AG09319 (cell line): ENCODE results near the gene MAGOH.

Experiments
- DNase-seq: peaks from one replicate; pipeline ENCODE4 v3.0.0-alpha.2; 2010; ENCODE audit warnings: low read depth; ENCODE audit errors: extremely low read depth
- TF ChIP-seq, protein P1 (sequence below): IDR thresholded peaks from 2 replicates; pipeline ENCODE4 v1.5.1; 2011; ENCODE audit warnings: low read depth, mild to moderate bottlenecking, inconsistent platforms, low read length, moderate library complexity

The MAGOH gene

DNA sequence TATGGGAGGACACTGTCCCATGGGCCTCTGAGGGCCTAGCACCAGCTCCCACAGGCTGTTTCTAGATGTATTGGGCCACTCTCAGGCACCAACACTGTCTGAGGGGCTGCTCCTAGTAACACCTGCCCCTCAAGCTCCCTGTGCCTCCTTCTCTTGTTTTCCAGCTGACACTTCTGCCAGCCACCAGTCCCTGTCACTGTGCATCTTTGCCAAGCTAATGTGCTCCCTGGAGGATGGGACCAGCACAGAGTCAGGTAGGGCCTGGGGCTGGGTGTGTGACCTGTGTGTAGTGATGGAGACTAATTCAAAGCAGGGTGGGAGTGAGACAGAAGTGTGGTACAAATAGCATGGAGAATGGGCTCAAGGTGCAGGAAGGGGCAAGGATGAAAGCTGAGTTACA, 29.4 kb upstream of the MAGOH start:
- no peak for DNase-seq
- TF ChIP-seq, protein P1, sequence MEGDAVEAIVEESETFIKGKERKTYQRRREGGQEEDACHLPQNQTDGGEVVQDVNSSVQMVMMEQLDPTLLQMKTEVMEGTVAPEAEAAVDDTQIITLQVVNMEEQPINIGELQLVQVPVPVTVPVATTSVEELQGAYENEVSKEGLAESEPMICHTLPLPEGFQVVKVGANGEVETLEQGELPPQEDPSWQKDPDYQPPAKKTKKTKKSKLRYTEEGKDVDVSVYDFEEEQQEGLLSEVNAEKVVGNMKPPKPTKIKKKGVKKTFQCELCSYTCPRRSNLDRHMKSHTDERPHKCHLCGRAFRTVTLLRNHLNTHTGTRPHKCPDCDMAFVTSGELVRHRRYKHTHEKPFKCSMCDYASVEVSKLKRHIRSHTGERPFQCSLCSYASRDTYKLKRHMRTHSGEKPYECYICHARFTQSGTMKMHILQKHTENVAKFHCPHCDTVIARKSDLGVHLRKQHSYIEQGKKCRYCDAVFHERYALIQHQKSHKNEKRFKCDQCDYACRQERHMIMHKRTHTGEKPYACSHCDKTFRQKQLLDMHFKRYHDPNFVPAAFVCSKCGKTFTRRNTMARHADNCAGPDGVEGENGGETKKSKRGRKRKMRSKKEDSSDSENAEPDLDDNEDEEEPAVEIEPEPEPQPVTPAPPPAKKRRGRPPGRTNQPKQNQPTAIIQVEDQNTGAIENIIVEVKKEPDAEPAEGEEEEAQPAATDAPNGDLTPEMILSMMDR = no peak

DNA sequence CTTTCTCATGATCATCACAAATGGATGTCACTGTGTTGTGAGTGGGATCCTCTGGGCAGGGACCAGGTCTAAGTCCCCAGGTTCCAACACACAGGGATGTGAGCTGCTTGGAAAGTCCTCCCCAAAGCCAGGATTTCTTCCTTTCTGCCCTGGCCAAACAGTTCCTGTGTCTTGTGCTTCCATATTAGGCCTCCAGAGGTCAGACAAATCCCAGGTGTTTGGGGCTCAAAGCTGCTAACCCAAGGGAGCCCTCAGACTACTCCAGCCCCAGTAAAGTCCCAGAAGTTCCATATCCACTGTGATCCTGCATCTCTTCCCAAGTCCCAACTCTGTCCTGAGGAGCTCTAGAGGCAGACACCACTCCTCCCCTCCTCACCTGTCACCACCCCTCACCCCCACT, 27.7 kb upstream of the MAGOH start:
- TF ChIP-seq, protein P1 = no peak; the same call in 1 of the 2 replicates
- no peak for DNase-seq

DNA sequence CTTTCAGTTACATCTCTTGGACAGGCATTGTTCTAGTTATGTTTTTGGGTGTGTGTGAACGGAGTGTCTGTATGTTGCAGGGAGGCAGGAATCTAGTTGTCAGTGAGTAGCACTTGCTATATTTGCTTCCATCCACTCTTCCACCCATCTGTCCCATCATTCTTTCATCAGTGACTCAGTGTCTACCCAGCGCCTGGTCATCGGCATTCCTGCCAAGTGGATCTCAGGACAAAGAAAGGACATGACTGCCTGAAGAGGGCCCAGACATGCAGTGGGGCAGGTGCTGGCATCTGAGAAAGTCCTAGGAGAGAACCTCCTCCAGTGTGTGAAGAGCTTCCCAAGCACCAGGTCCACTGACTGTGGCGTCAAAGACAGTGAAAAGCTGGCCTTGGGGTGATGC, 27.3 kb upstream of the MAGOH start:
- TF ChIP-seq, protein P1 = no peak
- no peak for DNase-seq

DNA sequence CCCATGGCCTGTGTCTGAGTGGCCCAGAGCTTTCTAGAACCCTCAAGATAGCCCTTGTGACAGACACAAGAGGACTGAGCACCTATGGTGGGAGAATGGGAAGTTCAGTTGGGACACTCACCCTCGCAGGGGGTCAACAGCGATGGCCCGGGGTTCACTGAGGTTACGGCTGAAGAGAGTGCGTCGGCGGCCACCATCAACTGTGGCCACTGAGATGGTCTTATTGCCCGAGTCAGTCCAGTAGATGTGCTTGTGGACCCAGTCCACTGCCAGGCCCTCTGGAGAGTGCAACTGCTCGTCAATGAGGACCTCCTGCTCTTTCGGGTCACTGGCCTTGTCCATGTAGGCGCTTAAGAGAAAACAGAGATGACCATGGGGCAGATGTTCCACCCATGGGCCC, 25.7 kb upstream of the MAGOH start:
- no peak for DNase-seq
- TF ChIP-seq, protein P1 = no peak

DNA sequence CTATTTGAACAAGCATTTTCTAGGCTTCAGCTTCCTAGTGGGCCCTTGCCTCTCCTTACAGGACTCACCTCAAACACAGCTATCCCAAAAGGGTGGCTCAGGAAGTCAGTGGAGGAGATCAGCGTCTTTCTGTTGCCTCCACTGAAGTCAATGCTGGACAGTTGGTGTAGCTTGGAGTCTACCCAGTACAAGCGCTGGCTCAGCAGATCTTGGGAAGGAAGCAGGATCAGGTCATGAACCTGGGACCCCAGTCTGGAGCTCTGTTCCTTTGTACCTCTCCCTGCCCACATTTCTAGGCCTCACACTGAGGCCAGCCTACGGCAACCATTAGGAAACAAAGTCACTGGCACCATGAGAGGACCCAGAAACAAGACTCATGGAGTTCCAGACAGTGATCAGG, 23.7 kb upstream of the MAGOH start:
- DNase-seq = no peak
- TF ChIP-seq, protein P1 = no peak

DNA sequence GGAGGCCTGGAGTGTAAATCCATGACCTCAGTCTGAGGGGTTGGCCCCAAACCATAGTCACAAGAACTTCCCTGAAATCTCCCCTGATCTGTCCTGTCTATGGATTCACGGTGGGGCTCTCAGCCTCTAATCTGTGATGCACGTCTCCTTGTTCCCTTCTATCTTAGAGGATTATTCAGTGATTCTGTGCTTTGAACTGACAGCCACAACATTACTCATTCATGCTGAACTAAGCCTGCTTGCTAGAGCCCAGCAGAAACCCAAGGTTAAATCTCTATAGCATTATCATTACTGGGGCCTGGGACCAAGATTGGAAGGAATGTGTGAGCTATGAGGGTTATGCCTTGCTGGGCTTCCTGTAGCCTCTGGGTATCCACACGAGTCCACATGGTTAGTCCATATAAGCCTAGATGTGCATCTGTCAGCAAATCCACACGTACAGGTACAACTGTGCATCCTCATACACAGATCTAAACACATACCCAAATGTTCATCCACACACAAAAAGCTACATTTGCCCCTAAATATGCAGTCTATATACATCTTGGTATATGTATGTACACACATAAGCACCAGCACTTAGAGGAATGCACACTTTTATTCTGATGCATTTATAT, 22.4 kb upstream of the MAGOH start:
- TF ChIP-seq, protein P1 = no peak
- DNase-seq = no peak

DNA sequence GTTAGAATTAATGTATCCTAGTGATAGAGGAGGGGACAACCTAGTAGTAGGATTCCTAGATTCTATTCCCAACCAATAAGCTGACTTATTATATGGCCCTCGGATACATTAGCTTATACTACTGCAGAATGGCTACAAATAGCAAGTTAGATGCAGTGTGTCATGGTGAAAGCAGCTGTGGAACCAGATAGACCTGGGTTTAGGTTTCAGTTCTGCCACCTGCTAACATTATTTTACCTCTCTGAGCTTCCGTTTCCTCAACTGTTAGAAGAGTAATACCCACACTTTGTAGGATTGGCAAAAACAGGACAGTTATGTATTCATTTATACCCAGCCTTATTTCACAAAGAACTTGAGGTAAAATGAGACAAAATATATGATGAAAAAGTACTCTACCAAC, 21.6 kb upstream of the MAGOH start:
- no peak for DNase-seq
- TF ChIP-seq, protein P1 = no peak
